ENCODE results near the gene UMODL1.

The UMODL1 gene

DNA sequence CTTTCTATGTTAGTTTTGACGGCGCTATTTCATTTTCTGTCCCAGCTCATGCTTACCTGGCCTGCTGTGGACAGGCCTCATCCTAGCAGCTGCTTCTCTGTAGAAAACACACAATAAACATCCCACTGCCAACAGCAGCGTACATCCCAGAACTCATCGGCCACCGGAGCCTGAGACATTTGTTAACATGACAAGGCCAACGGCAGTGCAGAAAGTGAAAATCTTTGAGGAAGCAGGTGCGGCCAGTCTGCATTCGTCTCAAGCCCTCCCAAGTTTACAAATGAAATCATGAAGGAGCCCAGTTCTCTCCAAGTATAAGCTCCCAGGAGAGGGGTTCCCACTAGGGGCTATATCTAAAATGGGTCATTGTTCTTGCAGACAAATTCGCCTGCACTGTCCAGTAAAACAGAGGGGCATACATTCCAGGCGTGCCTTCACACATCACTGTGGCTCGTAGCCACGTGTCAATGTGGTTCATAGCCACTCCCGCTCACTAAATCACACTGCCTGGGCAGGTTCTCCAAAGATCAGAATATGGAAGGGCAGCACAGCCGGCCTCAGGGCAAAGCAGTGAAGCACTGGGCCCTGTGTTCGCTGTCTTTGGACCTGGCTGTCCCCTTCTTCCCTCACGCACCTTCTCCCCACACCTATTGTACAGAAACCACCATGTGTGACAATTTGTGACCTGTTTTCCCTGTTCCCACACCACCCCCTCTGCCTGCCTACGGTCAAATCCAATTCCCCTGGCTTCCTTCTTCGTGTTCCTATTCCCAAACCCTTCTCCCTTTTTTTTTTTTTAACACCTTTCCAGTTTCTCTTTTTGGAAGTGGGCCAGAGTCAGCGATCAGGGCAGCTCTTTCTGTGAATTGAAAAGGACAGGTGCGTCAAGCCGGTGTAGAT lies 120.8 kb downstream of the UMODL1 start:
- no peak for TF ChIP-seq CTCF (IDR thresholded peaks at IDR 0.05)

All from LNCAP (cell line).